Glomerular visceral epithelial cell (primary cell): ENCODE data around the gene CHMP6.

ENCODE experiments used
- DNase-seq: peaks from one replicate; pipeline ENCODE4 v3.0.0-alpha.2; 2016; ENCODE audit errors: extremely low spot score

CHMP6 gene

GRCh38 chr17:80991645-80992076 is at the start of gene CHMP6:
Gene CHMP6 (plus strand): TSS chr17:80991841. CDS start chr17:80991919, 78 bp downstream.
- peak; percentile 74 for DNase-seq

GRCh38 chr17:80942423-80943345 is 49.0 kb upstream of the CHMP6 start:
- no peak for DNase-seq

DNA sequence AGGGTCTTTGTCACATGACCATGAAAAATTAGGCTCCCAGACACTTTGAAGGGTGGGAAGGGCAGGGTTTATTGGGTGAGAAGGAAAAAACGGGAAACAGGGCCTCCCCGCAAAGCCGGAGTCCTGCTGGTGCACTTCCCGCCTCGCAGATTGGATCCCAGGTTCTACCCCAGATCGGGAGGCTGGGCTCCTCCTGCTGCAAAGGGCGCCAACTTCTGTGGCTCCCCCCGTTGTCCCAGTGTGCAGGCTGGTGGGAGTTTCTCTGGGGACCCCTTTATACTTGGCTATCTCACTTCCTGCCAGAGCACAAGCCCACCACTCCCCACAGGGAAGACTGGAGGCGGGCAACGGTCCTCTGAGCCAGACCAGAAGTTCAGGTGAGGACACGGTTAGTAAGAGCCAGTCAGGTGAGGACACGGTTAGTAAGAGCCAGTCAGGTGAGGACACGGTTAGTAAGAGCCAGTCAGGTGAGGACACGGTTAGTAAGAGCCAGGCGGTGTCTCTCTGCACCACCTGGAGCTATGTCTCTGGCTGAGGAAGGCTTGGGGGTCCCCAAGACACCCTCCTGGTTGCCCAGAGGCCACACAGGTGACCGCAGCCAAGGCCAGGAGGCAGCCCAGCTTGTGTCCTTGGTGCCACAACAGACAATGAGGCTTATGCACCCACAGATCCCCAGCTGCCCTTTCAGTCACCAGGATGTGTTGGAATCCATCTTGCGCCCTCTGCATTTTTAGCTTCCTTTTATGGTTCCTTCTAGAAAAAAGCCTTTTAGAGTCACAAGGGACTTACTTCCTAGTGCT is 48.1 kb upstream of the CHMP6 start:
- DNase-seq, result no peak

GRCh38 chr17:80944326-80944725 is 47.3 kb upstream of the CHMP6 start:
- DNase-seq, result no peak

GRCh38 chr17:80945736-80946135 is 45.9 kb upstream of the CHMP6 start:
- DNase-seq, result no peak

DNA sequence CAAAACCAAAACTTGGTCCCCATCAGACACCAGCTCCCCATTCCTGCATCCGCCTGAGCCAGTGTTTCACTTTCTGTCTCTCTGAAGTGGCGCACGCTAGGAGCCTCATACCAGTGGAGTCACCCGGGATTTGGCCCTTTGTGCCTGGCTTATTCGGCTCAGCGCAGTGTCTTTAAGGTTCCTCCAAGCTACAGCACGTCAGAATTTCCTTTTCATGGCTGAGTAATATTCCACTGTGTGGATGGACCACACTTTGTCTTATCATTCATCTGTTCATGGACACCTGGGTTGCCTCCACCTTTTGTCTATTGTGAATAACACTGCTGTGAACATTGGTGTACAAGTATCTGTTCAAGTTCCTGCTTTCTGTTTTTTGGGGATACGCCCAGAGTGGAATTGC is 45.2 kb upstream of the CHMP6 start:
- DNase-seq, result no peak

DNA sequence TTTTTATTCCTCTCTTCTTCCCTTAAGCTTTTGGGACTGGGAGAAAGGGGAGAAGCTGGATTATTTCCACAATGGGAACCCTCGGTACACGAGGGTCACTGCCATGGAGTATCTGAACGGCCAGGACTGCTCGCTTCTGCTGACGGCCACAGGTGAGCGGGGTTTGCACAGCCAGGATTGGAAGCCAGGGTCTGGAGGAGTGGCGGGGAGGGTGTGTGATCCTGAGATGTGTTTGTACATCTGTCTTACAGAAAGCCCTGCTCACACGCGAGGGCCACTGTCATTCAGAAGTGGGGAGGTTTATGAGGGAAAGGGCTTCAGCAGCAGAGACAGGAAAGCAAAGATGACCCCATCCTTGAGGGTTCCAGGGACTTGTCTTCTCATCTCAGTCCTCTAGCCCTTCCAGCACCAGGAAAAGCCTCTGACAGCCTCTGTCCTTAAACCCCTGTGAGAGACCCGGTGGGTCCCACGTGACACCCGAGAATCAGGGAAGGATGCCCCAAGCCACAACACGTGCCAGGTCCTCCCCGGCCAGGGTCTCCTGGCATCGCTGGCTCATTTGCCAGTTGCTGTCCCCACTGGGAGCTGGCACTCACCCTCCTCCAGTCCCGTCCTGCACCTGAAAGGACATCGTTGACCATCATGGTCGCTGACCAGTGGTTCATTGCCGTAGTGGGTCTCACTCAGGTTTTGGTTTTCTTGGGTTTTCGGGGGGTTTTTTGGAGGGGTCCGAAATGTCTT is 44.3 kb upstream of the CHMP6 start:
- no peak for DNase-seq

GRCh38 chr17:80948019-80948975 is 43.3 kb upstream of the CHMP6 start:
- DNase-seq, result no peak

- no peak for DNase-seq
Observed at GRCh38 chr17:80948976-80949450, 42.6 kb upstream of the CHMP6 start.

DNA sequence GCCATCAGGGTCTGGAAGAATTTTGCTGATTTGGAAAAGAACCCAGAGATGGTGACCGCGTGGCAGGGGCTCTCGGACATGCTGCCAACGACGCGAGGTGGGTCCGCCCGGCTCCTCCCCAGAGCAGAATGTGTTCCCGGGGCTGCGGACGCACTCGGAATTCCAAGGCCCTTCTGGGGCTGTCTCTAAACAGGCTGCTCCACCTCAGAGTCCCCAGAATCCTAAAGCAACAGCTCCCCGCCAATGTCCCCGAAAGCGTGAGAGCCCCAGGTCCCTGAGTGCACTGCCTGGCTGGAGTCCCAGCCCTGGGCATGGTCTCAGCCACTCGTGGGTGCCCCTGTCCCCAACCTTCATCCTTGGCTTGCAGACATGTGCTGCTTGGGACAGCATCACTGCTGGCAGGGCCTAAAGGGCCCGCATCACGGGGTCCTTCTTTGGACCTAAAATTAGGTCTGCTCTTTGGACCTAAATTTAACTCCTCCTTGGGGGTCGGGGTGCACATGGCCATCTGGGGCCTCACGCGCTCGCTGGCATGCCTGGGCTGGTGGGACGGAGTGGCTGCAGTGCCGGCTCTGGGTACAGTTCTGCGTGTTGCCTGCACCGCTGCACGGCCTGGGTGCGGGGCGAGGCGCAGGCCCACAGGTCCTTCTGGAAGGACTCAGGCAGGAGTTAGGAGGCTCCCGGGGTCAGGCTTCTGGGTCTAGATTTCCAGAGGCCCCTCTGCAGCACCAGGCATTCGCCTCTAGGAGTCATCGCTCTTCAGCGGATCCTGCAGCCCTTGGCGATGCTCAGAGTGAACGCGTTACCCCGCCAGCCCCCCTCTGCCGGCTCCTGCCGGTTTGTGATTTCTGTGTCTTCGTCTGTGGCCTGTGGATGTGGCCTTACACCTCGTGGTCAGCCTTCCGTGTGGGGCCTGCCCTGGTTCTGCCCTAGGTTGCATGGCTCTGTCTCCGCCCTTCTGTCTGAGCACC is 41.9 kb upstream of the CHMP6 start:
- DNase-seq, result no peak

DNA sequence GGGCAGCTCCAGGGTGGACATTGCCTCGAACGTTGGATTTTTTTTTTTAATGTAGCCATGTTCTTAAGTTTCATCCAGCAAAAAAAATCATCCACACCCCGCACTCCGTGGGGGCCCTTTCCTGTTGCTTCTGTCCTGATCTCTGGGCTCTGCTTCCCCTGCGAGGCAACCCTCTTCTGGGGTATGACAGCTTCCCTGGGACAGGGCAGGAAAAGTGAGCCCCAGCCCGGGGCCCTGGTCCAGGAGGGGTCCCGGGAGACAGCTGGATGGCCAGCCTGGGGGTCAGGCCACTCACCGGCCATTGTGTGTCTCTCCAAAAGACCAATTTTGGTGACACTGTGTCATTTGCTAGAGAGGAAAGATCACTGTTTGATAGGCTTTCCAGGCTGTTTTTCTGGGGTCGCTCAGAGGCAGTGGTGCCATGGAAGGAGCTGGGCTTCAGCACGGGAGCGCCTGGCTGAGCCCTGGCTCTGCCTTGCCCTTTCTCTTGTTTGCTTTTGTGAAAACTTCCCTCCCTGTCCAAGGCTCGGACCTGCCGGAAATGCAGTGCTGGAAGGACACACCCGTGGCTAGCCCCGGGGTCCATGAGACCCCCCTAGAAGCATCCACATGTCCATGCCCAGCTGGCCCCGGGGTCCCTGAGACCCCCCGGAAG is 41.0 kb upstream of the CHMP6 start:
- no peak for DNase-seq

- no peak for DNase-seq
Observed at GRCh38 chr17:80951121-80952090, 40.2 kb upstream of the CHMP6 start.

- DNase-seq, result no peak
Observed at GRCh38 chr17:80952291-80952690, 39.4 kb upstream of the CHMP6 start.

GRCh38 chr17:80953471-80954315 is 37.9 kb upstream of the CHMP6 start:
- DNase-seq, result no peak

GRCh38 chr17:80955078-80955477 is 36.6 kb upstream of the CHMP6 start:
- DNase-seq, result no peak

GRCh38 chr17:80955671-80956280 is 35.9 kb upstream of the CHMP6 start:
- no peak for DNase-seq
